ENCODE measurements around the gene GALNT5.
"Not testable (repeated sequence)": the region's sequence is repeated elsewhere in the genome, so short reads cannot be mapped to it uniquely, and the experiment has no call there.

Gene GALNT5

GRCh38 chr2:157264099-157264498 lies 6.6 kb downstream of the GALNT5 start:
- Histone ChIP-seq H3K4me3 (ENCODE audit: low read depth in 1 of 2, low read length in 1 of 2) (no peak overlapping the region), H3K27ac (no peak overlapping the region), H3K27me3 (no peaks in the 10 kb centered on the region), H3K9me3 (no peaks in the 10 kb centered on the region), H3K36me3 (no peaks in the 10 kb centered on the region), H3K4me1 (ENCODE audit: control insufficient read depth in 1 of 2, insufficient read depth in 1 of 2, low read depth in 1 of 2, low read length in 1 of 2) (no peaks in the 10 kb centered on the region)
- TF ChIP-seq CTCF (IDR thresholded peaks at IDR 0.05), result no peak

- Histone ChIP-seq H3K4me1 (ENCODE audit: control insufficient read depth in 1 of 2, insufficient read depth in 1 of 2, low read depth in 1 of 2, low read length in 1 of 2) (no peaks in the 10 kb centered on the region), H3K36me3 (no peaks in the 10 kb centered on the region), H3K27ac (no peak overlapping the region), H3K9me3 (no peaks in the 10 kb centered on the region), H3K27me3 (no peaks in the 10 kb centered on the region), H3K4me3 (ENCODE audit: low read depth in 1 of 2, low read length in 1 of 2) (no peak overlapping the region)
- no peak for TF ChIP-seq CTCF (IDR thresholded peaks at IDR 0.05)
Observed at GRCh38 chr2:157265825-157266224, 8.3 kb downstream of the GALNT5 start.

- Histone ChIP-seq H3K36me3 (no peaks in the 10 kb centered on the region), H3K27me3 (no peaks in the 10 kb centered on the region), H3K9me3 (no peaks in the 10 kb centered on the region), H3K4me3 (ENCODE audit: low read depth in 1 of 2, low read length in 1 of 2) (no peak overlapping the region), H3K27ac (no peak overlapping the region), H3K4me1 (ENCODE audit: control insufficient read depth in 1 of 2, insufficient read depth in 1 of 2, low read depth in 1 of 2, low read length in 1 of 2) (no peaks in the 10 kb centered on the region)
- no peak for TF ChIP-seq CTCF (IDR thresholded peaks at IDR 0.05)
Observed at GRCh38 chr2:157267476-157267875, 10.0 kb downstream of the GALNT5 start.

GRCh38 chr2:157269060-157269459 lies 11.6 kb downstream of the GALNT5 start:
- H3K27ac ChIP-seq, result no peak overlapping the region
- TF ChIP-seq CTCF (IDR thresholded peaks at IDR 0.05), result no peak
- H3K4me3 ChIP-seq (ENCODE audit: low read depth in 1 of 2, low read length in 1 of 2), result no peak overlapping the region
- H3K9me3 ChIP-seq, result no peaks in the 10 kb centered on the region
- H3K27me3 ChIP-seq, result no peaks in the 10 kb centered on the region
- no peaks in the 10 kb centered on the region for H3K4me1 ChIP-seq (ENCODE audit: control insufficient read depth in 1 of 2, insufficient read depth in 1 of 2, low read depth in 1 of 2, low read length in 1 of 2)
- no peaks in the 10 kb centered on the region for H3K36me3 ChIP-seq

- Histone ChIP-seq H3K9me3 (no peaks in the 10 kb centered on the region), H3K27me3 (no peaks in the 10 kb centered on the region), H3K27ac (no peak overlapping the region), H3K36me3 (no peaks in the 10 kb centered on the region), H3K4me3 (ENCODE audit: low read depth in 1 of 2, low read length in 1 of 2) (no peak overlapping the region), H3K4me1 (ENCODE audit: control insufficient read depth in 1 of 2, insufficient read depth in 1 of 2, low read depth in 1 of 2, low read length in 1 of 2) (no peaks in the 10 kb centered on the region)
- no peak for TF ChIP-seq CTCF (IDR thresholded peaks at IDR 0.05)
Observed at GRCh38 chr2:157269922-157270321, 12.4 kb downstream of the GALNT5 start.

GRCh38 chr2:157271590-157272203 lies 14.2 kb downstream of the GALNT5 start:
- Histone ChIP-seq H3K36me3 (no peaks in the 10 kb centered on the region), H3K9me3 (no peaks in the 10 kb centered on the region), H3K4me1 (ENCODE audit: control insufficient read depth in 1 of 2, insufficient read depth in 1 of 2, low read depth in 1 of 2, low read length in 1 of 2) (no peaks in the 10 kb centered on the region), H3K27me3 (no peaks in the 10 kb centered on the region), H3K27ac (no peak overlapping the region), H3K4me3 (ENCODE audit: low read depth in 1 of 2, low read length in 1 of 2) (no peak overlapping the region)
- TF ChIP-seq CTCF (IDR thresholded peaks at IDR 0.05), result no peak

- H3K27ac ChIP-seq; H3K36me3 ChIP-seq; H3K4me3 ChIP-seq (ENCODE audit: low read depth in 1 of 2, low read length in 1 of 2); H3K4me1 ChIP-seq (ENCODE audit: control insufficient read depth in 1 of 2, insufficient read depth in 1 of 2, low read depth in 1 of 2, low read length in 1 of 2); H3K27me3 ChIP-seq; H3K9me3 ChIP-seq: not testable (repeated sequence)
Observed at GRCh38 chr2:157279311-157279710, 21.8 kb downstream of the GALNT5 start.
